Fibroblast of skin of left biceps (primary cell): ENCODE results near the gene POTEH.
"Not testable (repeated sequence)": the region's sequence is repeated elsewhere in the genome, so short reads cannot be mapped to it uniquely, and the experiment has no call there.

Source experiments
- DNase-seq, 2 experiments: peaks; one replicate each; pipeline ENCODE4 v3.0.0-alpha.2; 2013; ENCODE audit warnings: low read depth in 2 of 2

The POTEH gene

DNA sequence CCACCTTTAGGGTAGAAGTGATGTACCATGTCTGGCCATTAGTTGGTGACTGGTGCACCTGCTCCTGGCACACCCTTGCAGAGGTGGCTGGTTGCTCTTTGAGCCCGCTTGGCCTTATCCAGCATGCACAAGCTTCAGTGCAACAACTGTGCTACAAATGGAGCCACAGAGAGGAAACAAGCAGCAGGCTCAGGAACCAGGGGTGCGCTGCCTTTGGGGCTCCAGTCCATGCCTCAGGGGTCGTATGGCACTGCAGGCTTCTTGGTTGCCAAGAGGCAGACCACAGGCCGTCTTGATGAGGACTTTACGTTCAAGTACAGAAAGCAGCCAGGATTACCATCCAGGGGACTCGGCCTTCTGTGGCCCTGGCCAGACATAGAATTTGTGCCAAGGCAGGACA, 44.6 kb downstream of the POTEH start:
- DNase-seq = not testable (repeated sequence)

DNA sequence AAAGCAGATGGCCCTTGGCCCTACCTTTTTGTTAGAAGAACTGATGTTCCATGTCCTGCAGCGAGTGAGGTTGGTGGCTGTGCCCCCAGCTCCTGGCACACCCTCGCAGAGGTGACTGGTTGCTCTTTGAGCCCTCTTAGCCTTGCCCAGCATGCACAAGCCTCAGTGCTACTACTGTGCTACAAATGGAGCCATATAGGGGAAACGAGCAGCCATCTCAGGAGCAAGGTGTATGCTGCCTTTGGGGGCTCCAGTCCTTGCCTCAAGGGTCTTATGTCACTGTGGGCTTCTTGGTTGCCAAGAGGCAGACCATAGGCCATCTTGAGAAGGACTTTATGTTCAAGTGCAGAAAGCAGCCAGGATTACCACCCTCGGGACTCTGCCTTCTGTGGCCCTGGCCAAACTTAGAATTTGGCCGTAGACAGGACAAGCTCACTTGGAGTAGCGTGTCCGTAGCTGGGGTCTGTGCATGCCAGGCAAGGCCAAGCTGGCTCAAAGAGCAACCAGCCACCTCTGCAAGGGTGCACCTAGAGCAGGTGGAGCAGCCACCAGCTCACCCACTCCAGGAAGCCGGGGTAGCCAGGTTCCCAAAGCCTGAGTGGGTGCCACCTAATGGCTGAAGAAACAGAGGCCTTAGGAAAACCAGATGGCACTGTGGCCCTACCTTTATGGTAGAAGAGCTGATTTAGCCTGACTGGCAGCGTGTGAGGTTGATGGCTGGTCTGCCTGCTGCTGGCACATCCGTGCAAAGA, 48.5 kb downstream of the POTEH start:
- DNase-seq = not testable (repeated sequence)

DNA sequence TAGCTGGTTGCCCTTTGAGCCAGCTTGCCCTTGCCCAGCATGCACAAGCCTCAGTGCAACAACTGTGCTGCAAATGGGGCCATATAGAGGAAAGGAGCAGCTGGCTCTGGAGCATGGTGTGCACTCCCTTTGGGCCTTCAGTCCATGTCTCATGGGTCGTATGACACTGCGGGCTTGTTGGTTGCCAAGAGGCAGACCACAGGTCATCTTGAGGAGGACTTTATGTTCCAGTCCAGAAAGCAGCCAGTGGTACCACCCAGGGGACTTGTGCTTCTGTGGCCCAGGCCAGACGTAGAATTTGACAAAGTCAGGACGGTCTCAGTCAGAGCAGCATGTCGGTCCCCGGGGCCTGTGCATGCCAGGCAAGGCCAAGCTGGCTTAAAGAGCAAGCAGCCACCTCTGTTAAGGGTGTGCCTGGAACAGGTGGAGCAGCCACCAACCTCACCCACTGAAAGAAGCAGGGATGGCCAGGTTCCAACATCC, 49.1 kb downstream of the POTEH start:
- DNase-seq = not testable (repeated sequence)

DNA sequence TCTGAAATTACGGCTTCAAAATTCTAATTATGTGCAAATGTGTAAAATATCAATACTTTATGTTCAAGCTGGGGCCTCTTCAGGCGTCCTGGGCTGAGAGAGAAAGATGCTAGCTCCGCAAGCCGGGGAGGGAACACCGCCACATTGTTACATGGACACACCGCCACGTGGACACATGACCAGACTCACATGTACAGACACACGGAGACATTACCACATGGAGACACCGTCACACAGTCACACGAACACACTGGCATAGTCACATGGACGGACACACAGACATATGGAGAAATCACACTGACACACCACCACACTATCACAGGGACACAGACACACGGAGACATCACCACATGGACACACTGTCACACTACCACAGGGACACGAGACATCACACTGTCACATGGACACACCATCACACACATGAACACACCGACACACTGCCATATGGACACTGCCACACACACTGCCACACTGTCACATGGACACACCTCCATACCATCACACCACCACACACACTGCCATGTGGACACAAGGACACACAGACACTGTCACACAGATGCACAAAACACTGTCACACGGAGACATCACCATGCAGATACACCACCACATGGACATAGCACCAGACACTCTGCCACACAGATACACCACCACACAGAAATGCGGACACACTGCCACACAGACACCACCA, 58.0 kb downstream of the POTEH start:
- not testable (repeated sequence) for DNase-seq

DNA sequence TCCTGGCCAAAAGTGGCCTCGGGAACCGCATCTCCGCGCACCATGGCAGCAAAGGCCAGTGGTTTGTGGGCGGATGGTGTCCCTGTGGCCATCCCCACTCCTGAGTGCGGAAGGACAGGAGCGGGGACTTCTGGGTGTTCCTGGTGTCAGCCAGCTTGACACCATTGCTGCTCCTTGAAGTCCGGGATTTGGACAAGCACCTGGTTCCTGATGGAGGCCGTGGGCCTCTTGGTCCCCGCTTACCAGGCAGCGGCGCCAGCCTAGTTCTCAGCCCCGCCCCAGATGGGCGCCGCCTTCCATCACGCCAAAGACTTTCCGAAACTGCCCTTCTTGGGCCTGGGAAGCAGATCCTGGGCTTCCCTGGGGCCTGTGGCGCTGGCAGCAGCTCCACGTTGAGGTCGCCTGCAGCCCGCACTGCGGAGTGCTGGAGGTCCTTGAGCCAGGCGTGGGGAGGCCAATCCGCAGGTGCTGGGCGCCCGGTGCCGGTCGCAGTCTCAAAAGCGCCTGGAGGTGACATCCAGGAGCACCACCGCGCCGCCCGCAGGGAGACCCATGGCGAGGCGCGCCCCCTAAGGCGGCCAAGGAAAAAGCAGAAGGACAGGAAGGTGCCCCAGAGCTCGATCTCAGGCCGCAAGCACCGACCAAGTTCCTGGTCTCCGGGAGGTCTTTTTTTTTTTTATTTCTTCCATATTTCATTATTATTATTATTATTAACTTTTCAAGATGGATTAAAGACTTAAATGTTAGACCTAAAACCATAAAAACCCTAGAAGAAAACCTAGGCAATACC, 59.5 kb downstream of the POTEH start:
- not testable (repeated sequence) for DNase-seq

DNA sequence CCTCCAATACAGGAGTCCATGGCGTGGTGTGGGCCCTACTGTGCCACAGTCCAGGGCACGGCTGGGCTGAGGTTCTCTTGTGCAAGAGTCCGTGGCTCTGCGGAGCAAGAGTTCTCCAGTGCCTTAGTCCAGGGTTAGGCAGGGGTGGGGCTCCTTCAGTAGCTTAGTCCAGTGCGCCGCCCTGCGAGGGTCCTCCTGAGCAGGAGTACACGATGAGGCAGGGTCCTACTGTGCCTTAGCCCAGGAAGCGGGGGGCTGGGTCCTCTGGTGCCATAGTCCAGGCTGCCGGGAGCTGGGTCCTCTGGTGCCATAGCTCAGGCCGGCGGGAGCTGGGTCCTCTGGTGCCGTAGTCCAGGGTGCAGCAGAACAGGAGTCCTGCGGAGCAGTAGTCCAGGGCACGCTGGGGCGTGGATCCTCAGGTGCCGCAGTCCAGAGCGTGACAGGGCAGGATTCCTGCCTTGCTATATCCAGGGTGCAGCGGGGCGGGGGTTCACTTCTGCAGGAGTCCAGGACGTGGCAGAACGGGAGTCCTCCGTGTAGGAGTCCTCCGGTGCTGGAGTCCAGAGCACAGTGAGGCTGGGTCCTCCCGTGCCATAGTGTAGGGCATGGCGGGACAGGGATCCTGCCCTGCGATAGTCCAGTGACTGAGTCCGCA, 69.7 kb downstream of the POTEH start:
- not testable (repeated sequence) for DNase-seq

DNA sequence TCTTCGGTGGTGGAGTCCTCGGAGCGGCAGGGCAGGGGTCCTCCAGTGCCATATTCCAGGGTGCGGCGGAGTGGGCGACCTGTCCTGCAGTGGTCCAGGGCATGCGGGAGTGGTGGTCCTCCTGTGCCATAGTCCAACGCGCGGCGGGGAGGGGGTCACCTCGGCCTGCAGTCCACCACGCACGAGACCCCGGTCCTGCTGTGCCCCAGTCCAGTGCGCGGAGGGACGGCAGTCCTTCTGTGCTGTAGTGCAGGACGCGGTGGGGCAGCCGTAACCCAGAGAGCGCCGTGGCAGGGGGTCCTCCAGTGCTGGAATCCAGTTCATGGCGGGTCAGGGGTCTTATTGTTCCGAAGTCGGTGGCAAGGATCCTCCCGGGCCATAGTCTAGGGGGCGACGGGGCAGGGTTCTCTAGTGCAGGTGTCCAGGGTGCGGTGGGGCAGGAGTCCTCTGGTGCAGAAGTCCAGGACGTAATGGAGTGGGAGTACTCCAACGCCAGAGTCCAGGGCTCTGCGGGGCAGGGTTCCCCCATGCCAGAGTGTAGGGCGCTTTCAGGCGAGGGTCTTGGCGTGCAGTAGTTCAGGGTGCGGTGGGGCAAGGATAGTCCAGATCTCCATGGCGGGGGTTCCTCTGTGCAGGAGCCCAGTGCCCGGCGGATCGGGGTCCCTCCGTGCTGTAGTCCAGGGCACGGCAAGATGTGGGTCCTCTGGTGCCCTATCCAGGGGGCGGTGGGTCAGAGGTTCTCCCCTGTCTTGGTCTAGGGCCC, 70.7 kb downstream of the POTEH start:
- not testable (repeated sequence) for DNase-seq

DNA sequence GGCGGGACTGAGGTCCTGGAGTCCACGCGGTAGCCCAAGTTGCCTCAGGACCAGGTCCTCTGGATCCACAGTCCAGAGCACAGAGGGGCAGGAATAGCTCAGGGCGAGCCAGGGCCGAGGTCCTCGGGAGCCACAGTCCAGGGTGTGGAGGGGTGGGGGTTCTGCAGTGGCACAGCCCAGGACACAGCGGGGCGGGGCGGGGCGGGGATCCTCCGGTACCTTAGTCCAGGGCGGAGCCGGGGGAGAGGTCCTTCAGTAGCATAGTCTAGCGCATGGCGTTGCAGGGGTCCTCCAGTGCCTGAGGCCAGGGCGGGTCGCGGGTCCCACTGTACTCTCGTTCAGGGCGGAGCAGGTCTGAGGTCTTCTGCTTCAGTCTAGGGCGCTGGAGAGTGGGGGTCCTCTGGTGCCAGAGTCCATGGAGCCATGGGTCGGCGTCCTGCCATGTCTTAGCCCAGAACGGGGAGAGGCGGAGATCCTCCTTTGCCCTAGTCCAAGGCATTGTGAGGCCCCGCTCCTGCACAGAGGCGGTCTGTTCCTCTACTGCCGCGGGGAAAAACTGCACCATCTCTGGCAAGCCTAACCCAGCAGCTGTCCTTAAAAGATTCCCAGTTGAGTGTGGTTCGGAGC, 71.4 kb downstream of the POTEH start:
- not testable (repeated sequence) for DNase-seq

DNA sequence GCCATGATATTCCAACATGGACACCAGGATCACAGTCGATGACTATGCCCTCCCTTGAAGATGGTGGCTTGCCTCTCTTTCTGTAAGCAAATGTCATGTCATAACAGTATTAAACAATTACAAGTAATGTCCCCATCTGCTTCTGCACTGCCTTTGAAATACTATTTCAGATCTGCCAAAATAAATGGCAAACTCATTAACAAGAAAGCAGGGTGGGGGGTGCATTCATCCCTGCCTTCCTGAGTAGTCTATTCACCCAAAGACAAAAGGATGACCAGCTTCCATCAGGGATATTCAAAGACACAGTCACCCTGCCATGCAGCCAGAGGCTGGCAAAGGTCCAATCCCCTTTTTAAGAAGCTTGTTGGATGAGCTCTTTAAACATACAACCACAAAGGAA, 73.7 kb downstream of the POTEH start:
- not testable (repeated sequence) for DNase-seq
